Adrenal gland (tissue), 5 donors: ENCODE data around the gene NDUFAF8.

Experiments used
- POLR2A ChIP-seq, 2 donors: fragments of 450-650 bp; IDR thresholded peaks; one replicate each; pipeline ENCODE4 v1.6.1; 2017; ENCODE audit warnings: antibody characterized with exemption in 2 of 2, mild to moderate bottlenecking in 2 of 2, moderate library complexity in 1 of 2
- TF ChIP-seq, protein P1 (sequence below), 6 experiments: fragments of 450-650 bp in 4 of 6; fragments of 200-600 bp in 2 of 6; sonication (generic) in 1 of 6; IDR thresholded peaks; 1 replicate in 5 of 6; 2 replicates in 1 of 6; pipeline versions ENCODE4 v1.5.1 to v1.8.0; 2016 to 2021; ENCODE audit warnings: antibody characterized with exemption in 6 of 6, mild to moderate bottlenecking in 2 of 6, moderate library complexity in 1 of 6
- donor health status: DM: no; HTN: no; CAD: no.

DNA sequence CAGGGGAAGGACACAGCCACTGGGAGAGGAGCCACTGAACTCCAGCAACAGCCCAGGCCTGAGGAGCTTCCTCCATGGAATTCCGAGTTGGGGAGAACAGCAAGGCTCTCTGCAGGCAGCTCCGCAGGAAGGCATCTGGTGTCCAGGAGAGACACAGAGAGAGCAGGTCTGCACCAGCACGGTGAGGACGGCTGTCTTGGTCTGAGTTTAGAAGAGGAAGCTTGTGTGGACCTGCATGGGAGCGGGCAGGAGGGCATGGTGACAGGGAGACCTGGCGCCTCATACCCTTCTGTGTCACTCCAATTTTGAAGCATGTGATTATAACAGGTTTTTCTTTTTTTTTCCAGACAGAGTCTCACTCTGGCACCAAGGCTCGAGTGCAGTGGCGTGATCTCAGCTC is 49.6 kb downstream of the NDUFAF8 start:
- TF ChIP-seq POLR2A (IDR thresholded peaks at IDR 0.05): no peak
- TF ChIP-seq, protein P1, sequence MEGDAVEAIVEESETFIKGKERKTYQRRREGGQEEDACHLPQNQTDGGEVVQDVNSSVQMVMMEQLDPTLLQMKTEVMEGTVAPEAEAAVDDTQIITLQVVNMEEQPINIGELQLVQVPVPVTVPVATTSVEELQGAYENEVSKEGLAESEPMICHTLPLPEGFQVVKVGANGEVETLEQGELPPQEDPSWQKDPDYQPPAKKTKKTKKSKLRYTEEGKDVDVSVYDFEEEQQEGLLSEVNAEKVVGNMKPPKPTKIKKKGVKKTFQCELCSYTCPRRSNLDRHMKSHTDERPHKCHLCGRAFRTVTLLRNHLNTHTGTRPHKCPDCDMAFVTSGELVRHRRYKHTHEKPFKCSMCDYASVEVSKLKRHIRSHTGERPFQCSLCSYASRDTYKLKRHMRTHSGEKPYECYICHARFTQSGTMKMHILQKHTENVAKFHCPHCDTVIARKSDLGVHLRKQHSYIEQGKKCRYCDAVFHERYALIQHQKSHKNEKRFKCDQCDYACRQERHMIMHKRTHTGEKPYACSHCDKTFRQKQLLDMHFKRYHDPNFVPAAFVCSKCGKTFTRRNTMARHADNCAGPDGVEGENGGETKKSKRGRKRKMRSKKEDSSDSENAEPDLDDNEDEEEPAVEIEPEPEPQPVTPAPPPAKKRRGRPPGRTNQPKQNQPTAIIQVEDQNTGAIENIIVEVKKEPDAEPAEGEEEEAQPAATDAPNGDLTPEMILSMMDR (IDR thresholded peaks at IDR 0.05): no peak
